Ovary (tissue), 3 donors: ENCODE data around the gene RAB39B.

Experiments used
- CTCF ChIP-seq, 3 donors: fragments of 450-650 bp in 2 of 3; fragments of 200-600 bp in 1 of 3; IDR thresholded peaks; one replicate each; pipeline versions ENCODE4 v1.5.1 to v1.8.0; 2016 to 2022; ENCODE audit warnings: antibody characterized with exemption in 3 of 3, mild to moderate bottlenecking in 1 of 3
- EP300 ChIP-seq: sonication (generic); formaldehyde crosslinking; IDR thresholded peaks from one replicate; pipeline ENCODE4 v1.6.1; 2017; ENCODE audit warnings: antibody characterized with exemption
- POLR2A ChIP-seq: fragments of 450-650 bp; IDR thresholded peaks from one replicate; pipeline ENCODE4 v1.6.1; 2017; ENCODE audit warnings: antibody characterized with exemption, mild to moderate bottlenecking, moderate library complexity
- donor health status: DM: no; HTN: no; CAD: no.

- TF ChIP-seq CTCF (IDR thresholded peaks at IDR 0.05): no peak
- TF ChIP-seq POLR2A: no peak
- no peak for TF ChIP-seq EP300
Measured at GRCh38 chrX:155225774-155226173, 38.5 kb downstream of the RAB39B start.
